H9 (cell line): ENCODE data around the gene CCDC3. TPM values are rescaled to one million over a fixed set of nuclear protein-coding genes. Genes with fewer than 3 reads are reported as not detected.

Experiments
- DNase-seq: peaks from one replicate; pipeline ENCODE4 v3.0.0-alpha.2; 2017
- H2AFZ ChIP-seq: one replicate; pipeline ENCODE4 v1.6.1; 2013; ENCODE audit warnings: mild to moderate bottlenecking, low read length, control low read depth, moderate library complexity
- H2AK5ac ChIP-seq: 2 replicates; pipeline ENCODE4 v1.6.1; 2013; ENCODE audit warnings: low read length, control low read depth, mixed read lengths; ENCODE audit not compliant: insufficient read length
- H2BK120ac ChIP-seq: one replicate; pipeline ENCODE4 v1.6.1; 2013; ENCODE audit warnings: low read depth, mild to moderate bottlenecking, low read length, control low read depth, inconsistent platforms; ENCODE audit not compliant: poor library complexity, severe bottlenecking
- H2BK12ac ChIP-seq: 2 replicates; pipeline ENCODE4 v1.6.1; 2013; ENCODE audit warnings: low read length, control low read depth, mixed read lengths, low read depth; ENCODE audit not compliant: insufficient read length
- H2BK15ac ChIP-seq: 2 replicates; pipeline ENCODE4 v1.6.1; 2013; ENCODE audit warnings: low read depth, low read length, control low read depth
- H2BK20ac ChIP-seq: one replicate; pipeline ENCODE4 v1.6.1; 2013; ENCODE audit warnings: low read depth, mild to moderate bottlenecking, low read length, control low read depth, inconsistent platforms; ENCODE audit not compliant: poor library complexity, severe bottlenecking
- H2BK5ac ChIP-seq: 2 replicates; pipeline ENCODE4 v1.6.1; 2013; ENCODE audit warnings: low read length, control low read depth, mixed read lengths; ENCODE audit not compliant: insufficient read length
- H3K14ac ChIP-seq: 2 replicates; pipeline ENCODE4 v1.6.1; 2013; ENCODE audit warnings: low read length, control low read depth; ENCODE audit not compliant: insufficient read depth
- H3K18ac ChIP-seq: 2 replicates; pipeline ENCODE4 v1.6.1; 2013; ENCODE audit warnings: low read depth, mild to moderate bottlenecking, mixed read lengths, low read length, control low read depth; ENCODE audit not compliant: insufficient read length
- H3K23ac ChIP-seq: 2 replicates; pipeline ENCODE4 v1.6.1; 2013; ENCODE audit warnings: low read length, control low read depth, mixed read lengths, low read depth; ENCODE audit not compliant: insufficient read length
- H3K23me2 ChIP-seq: 2 replicates; pipeline ENCODE4 v1.6.1; 2013; ENCODE audit warnings: low read depth, mild to moderate bottlenecking, mixed read lengths, low read length, control low read depth; ENCODE audit not compliant: insufficient read length, poor library complexity, severe bottlenecking
- H3K27ac ChIP-seq: 2 replicates; pipeline ENCODE4 v1.5.1; 2013; ENCODE audit warnings: low read length, control low read depth, mixed read lengths, low read depth; ENCODE audit not compliant: insufficient read length
- H3K27me3 ChIP-seq: 2 replicates; pipeline ENCODE4 v1.6.1; 2013; ENCODE audit warnings: low read length, control low read depth, inconsistent platforms; ENCODE audit not compliant: insufficient read depth
- H3K4ac ChIP-seq: 2 replicates; pipeline ENCODE4 v1.6.1; 2013; ENCODE audit warnings: low read depth, mild to moderate bottlenecking, control low read depth, inconsistent platforms, low read length, moderate library complexity
- H3K4me1 ChIP-seq: 2 replicates; pipeline ENCODE4 v1.6.1; 2013; ENCODE audit warnings: low read length, control low read depth, inconsistent platforms; ENCODE audit not compliant: insufficient read depth
- H3K4me2 ChIP-seq: 2 replicates; pipeline ENCODE4 v1.6.1; 2013; ENCODE audit warnings: low read length, control low read depth, mixed read lengths; ENCODE audit not compliant: insufficient read length, insufficient read depth
- H3K56ac ChIP-seq: 2 replicates; pipeline ENCODE4 v1.6.1; 2013; ENCODE audit warnings: low read depth, mild to moderate bottlenecking, mixed read lengths, low read length, control low read depth; ENCODE audit not compliant: insufficient read length
- H3K79me1 ChIP-seq: 2 replicates; pipeline ENCODE4 v1.6.1; 2013; ENCODE audit warnings: low read depth, mild to moderate bottlenecking, moderate library complexity, low read length, control low read depth, inconsistent platforms; ENCODE audit not compliant: insufficient read depth, poor library complexity, severe bottlenecking
- H3K79me2 ChIP-seq: 2 replicates; pipeline ENCODE4 v1.6.1; 2013; ENCODE audit warnings: low read length, control low read depth, inconsistent platforms; ENCODE audit not compliant: insufficient read depth
- H3K9ac ChIP-seq: 2 replicates; pipeline ENCODE4 v1.6.1; 2013; ENCODE audit warnings: low read length, control low read depth, mixed read lengths; ENCODE audit not compliant: insufficient read length; ENCODE audit errors: extremely low read depth
- H3K9me3 ChIP-seq: one replicate; pipeline ENCODE4 v1.6.1; 2013; ENCODE audit warnings: low read depth, low read length, inconsistent platforms; ENCODE audit not compliant: control insufficient read depth
- H3T11ph ChIP-seq: one replicate; pipeline ENCODE4 v1.6.1; 2013; ENCODE audit warnings: mild to moderate bottlenecking, low read length, control low read depth, inconsistent platforms
- H4K20me1 ChIP-seq: one replicate; pipeline ENCODE4 v1.6.1; 2013; ENCODE audit not compliant: control insufficient read depth, insufficient read length, insufficient read depth
- H4K5ac ChIP-seq: 2 replicates; pipeline ENCODE4 v1.6.1; 2013; ENCODE audit warnings: low read depth, mild to moderate bottlenecking, mixed read lengths, low read length, control low read depth; ENCODE audit not compliant: insufficient read length
- H4K8ac ChIP-seq: replicated peaks from 2 replicates; pipeline ENCODE4 v1.6.1; 2013; ENCODE audit warnings: low read length, control low read depth, mixed read lengths, low read depth; ENCODE audit not compliant: insufficient read length
- H4K91ac ChIP-seq: 2 replicates; pipeline ENCODE4 v1.6.1; 2013; ENCODE audit warnings: low read depth, mild to moderate bottlenecking, moderate library complexity, mixed read lengths, low read length, control low read depth; ENCODE audit not compliant: insufficient read length
- H3K27ac Mint-ChIP-seq, 3 experiments: 2 replicates in 2 of 3; 3 replicates in 1 of 3; pipeline ENCODE4 v1.8.0; 2020 to 2021; ENCODE audit warnings: mixed read lengths in 3 of 3, mild to moderate bottlenecking in 1 of 3, moderate library complexity in 1 of 3
- H3K27me3 Mint-ChIP-seq: 2 replicates; pipeline ENCODE4 v1.8.0; 2021; ENCODE audit warnings: low read depth, mild to moderate bottlenecking, moderate library complexity, mixed read lengths
- H3K36me3 Mint-ChIP-seq, 3 experiments: 2 replicates in 2 of 3; 3 replicates in 1 of 3; pipeline ENCODE4 v1.8.0; 2020 to 2021; ENCODE audit warnings: low read depth in 3 of 3, mixed read lengths in 3 of 3; ENCODE audit not compliant: insufficient read depth in 1 of 3
- H3K4me1 Mint-ChIP-seq, 2 experiments: 2 replicates each; pipeline ENCODE4 v1.8.0; 2020; ENCODE audit warnings: mixed read lengths in 2 of 2
- H3K4me3 Mint-ChIP-seq, 2 experiments: 2 replicates in 1 of 2; 3 replicates in 1 of 2; pipeline ENCODE4 v1.8.0; 2020 to 2021; ENCODE audit warnings: mild to moderate bottlenecking in 2 of 2, mixed read lengths in 2 of 2, moderate library complexity in 1 of 2
- H3K9me3 Mint-ChIP-seq, 2 experiments: 2 replicates in 1 of 2; 3 replicates in 1 of 2; pipeline ENCODE4 v1.8.0; 2020; ENCODE audit warnings: mild to moderate bottlenecking in 2 of 2, mixed read lengths in 2 of 2, moderate library complexity in 1 of 2
- total RNA-seq: library from RNA; stranded (reverse); gene quantifications from 2 replicates; pipeline ENCODE4 v1.2.1, GENCODE V29; 2021
- TF ChIP-seq, protein P1 (sequence below): fragments of 200-600 bp; sonication (generic); conservative IDR thresholded peaks from 3 replicates; pipeline ENCODE4 v1.8.0; 2021; ENCODE audit warnings: antibody characterized with exemption, mild to moderate bottlenecking

The CCDC3 gene
- total RNA-seq, 1 experiment from 2014 or later = 2.3 TPM

DNA sequence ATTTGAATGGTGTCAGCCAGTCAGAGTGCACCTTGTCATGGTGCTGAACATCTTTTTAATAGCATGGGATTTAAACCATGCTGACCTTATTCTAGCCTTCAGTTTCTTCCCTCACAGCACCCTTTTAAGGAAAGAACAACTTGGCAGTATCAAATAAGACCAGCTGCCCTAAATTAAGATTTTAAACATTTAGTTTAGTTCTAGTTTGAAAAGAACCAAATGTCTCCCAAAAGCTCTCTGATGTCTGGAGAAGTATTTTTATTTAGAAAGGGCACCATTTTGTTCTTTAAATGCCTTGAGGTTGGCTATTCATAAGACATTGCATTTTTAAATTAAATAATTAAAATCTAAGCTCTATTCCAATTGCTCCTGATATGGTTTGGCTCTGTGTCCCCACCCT is 121.1 kb downstream of the CCDC3 start:
- Histone ChIP-seq H3K79me1 (no peaks in the 10 kb centered on the region), H3K4ac (no peak overlapping the region), H3K79me2 (no peaks in the 10 kb centered on the region), H2BK12ac (no peak overlapping the region), H3T11ph (no peak overlapping the region), H4K91ac (no peak overlapping the region), H3K9me3 (no peaks in the 10 kb centered on the region), H3K18ac (no peak overlapping the region), H3K4me2 (no peak overlapping the region), H3K14ac (no peak overlapping the region), H2BK120ac (no peak overlapping the region), H2AFZ (no peak overlapping the region), H2BK5ac (no peak overlapping the region), H3K4me1 (no peaks in the 10 kb centered on the region), H3K27me3 (no peaks in the 10 kb centered on the region), H4K20me1 (no peaks in the 10 kb centered on the region), H3K27ac (no peak overlapping the region), H3K56ac (no peak overlapping the region), H3K23me2 (no peaks in the 10 kb centered on the region), H3K9ac (no peak overlapping the region), H3K23ac (no peak overlapping the region), H2BK20ac (no peak overlapping the region), H2AK5ac (no peak overlapping the region), H4K8ac (no peak overlapping the region), H4K5ac (no peak overlapping the region), H2BK15ac (no peak overlapping the region)
- Mint-ChIP-seq H3K9me3 (peaks cover 0 to 8% of the 10 kb centered on the region in 2 experiments; a peak in 2 of 5 replicates), H3K36me3 (no peaks in the 10 kb centered on the region), H3K27ac (no peak overlapping the region), H3K4me3 (no peak overlapping the region), H3K4me1 (peaks cover 6 to 11% of the 10 kb centered on the region in 2 experiments), H3K27me3 (no peaks in the 10 kb centered on the region)
- no peak for DNase-seq
- TF ChIP-seq, protein P1, sequence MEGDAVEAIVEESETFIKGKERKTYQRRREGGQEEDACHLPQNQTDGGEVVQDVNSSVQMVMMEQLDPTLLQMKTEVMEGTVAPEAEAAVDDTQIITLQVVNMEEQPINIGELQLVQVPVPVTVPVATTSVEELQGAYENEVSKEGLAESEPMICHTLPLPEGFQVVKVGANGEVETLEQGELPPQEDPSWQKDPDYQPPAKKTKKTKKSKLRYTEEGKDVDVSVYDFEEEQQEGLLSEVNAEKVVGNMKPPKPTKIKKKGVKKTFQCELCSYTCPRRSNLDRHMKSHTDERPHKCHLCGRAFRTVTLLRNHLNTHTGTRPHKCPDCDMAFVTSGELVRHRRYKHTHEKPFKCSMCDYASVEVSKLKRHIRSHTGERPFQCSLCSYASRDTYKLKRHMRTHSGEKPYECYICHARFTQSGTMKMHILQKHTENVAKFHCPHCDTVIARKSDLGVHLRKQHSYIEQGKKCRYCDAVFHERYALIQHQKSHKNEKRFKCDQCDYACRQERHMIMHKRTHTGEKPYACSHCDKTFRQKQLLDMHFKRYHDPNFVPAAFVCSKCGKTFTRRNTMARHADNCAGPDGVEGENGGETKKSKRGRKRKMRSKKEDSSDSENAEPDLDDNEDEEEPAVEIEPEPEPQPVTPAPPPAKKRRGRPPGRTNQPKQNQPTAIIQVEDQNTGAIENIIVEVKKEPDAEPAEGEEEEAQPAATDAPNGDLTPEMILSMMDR = no peak
